GM19468 (cell line): ENCODE measurements around the gene ERAP2.
"Not testable (repeated sequence)": the region's sequence is repeated elsewhere in the genome, so short reads cannot be mapped to it uniquely, and the experiment has no call there.

Experiments
- ATAC-seq: cut with Tn5 transposase; IDR thresholded peaks from one replicate; pipeline ENCODE4 v1.9.1; 2021; ENCODE audit warnings: mild to moderate bottlenecking, moderate library complexity, moderate number of reproducible peaks; ENCODE audit not compliant: unreplicated experiment; ENCODE audit errors: extremely low read depth

The ERAP2 gene

DNA sequence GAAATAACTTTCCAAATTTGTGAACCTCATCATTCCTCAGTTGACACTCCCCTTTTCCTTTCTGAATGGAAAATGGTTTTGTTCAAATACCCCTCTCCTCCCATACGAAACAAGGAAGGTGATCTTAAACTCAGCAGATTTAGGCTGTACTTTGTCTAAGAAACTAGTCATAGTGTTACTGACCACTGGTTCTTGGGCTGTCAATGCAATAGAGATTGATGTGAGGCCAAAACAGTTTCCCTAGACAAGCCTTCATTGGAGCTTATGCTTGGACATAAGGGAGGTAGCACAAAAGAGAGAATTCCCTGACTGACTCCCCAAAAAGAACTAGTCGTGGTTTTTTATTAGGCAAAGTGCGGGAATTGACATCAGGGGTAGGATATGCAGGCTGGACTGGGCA is 54.3 kb downstream of the ERAP2 start:
- ATAC-seq = no peak

DNA sequence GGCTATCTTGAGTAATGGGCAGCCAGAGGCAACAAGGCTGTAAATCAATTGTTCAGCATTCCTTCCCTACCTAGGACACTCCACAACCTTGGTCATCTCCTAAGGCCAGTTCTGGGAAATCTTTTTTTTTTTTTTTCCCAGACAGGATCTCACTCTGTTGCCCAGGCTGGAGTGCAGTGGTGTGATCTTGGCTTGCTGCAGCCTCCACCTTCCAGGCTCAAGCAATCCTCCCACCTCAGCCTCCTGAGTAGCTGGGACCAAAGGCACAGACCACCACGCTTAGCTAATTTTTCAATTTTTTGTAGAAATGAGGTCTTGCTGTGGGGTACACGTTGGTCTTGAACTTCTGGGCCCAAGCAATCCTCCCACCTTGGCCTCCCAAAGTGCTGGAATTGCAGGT is 54.7 kb downstream of the ERAP2 start:
- ATAC-seq = not testable (repeated sequence)

DNA sequence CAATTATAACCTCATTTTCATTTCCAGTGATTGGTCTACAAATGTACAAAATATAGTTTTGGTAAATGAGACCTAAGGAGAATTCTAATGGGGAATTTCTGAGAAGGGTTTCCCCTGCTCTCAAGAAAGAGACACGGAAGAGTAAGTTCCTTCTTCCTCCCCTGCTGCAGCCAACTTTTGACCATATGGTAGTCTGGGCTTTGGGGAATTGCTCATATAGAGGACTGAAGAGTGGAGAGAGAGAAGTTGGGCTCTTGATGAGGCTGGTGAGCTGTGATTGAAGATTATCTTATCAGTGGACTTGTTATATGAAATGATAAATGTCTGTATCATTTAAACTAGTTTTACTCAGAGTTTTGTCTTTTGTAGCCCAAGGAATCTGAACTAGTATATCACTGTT is 55.3 kb downstream of the ERAP2 start:
- no peak for ATAC-seq

DNA sequence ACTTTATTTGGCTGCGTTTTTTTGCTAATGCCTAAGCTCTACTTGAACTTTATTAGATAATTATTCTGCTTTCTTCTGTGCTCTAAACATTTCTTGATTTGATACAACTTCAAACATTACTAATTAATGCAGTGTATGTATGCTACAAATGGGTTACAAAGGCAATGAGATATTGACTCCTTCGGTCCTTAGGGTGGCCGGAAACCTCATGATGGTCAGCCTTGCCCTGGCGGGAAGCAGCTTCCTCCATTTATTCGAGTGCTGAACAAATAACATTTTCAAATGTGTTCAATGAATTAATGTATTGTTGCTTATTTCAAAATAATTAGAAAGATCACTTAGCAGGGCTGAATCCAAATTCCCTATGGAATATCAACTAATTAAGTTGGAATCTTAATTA is 55.7 kb downstream of the ERAP2 start:
- ATAC-seq = no peak

DNA sequence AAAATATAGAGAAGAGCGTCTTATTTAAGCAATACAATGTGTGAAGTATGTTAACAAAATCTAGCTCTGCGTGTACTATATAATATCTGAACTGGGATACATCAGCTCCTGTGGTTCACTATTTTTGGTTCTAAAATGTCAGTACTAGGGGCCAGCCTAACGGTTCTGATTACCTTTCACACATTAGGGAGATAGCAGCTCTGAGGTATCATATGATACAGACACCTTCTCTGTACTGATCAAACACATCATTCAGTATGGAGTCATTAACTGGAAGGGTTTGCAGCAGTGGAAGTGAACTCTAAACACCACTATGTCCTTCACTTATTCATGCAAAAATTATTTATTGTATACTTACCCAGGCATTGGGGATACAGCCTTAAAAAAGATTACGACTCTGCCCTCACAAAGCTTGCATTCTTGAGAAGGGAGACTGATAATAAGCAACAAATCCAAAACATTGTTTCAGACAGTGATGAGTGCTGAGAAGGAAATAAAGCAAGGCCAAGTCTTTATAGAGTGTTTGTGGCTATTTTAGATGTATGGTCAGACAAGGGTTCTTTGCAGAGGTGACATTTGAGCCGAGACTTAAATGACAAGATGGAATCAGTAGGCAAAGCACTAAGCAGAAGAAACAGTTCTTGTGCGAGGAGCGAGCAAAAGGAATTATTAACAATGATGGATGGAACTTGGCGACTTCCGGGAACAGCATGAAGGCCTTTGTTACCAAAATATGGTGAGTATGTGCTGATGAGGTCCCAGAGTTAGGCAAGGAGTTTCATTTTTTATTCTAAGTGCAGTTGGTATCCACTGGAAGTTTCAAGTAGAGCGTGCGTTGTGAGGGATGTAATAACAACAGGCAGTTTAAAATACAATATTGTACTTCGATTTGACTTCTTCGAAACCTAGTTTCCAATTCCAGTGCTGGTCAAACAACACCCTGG is 57.7 kb downstream of the ERAP2 start:
- no peak for ATAC-seq

DNA sequence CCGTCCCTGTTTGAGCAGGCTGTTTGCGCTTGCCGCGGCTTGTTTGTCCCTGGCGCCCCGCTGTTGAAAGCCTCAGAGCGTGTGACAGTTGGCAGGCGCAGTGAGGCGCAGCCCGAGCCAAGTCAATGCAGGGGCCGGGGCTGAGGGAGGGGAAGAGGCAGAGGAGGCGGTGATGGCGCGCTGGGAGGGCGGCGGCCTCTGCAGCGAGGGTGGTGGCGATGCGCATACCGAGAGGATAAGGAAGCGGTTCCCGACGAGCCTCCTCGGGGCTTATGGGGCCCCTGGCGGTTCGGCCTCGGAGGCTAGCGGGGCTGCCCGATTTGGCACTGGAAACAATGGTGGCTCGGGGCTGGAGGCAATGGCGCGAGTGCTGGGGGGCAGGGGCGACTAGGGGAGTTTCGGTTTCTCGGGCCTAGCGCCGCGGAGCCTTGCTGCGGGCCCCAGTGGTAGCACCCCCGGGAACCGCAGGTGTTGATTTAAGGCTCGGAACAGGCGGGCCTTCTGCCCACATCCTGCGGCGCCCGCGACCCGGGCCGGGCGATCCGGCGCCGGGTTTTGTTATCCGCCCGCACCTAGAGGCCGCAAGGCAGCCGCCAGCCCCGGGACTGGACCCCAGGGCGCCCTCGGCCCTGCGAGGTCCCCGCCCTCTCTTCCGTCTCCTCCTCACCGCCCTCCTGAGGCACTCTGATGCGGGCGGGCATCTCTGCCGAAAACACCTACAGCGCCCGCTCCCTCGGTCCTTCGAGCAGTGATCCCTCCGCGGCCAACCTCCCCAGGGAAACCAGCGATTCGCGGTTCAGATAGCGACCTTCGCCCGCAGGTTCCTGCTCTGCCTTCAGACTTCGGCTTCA is 58.6 kb downstream of the ERAP2 start:
- ATAC-seq = peak; percentile 45

DNA sequence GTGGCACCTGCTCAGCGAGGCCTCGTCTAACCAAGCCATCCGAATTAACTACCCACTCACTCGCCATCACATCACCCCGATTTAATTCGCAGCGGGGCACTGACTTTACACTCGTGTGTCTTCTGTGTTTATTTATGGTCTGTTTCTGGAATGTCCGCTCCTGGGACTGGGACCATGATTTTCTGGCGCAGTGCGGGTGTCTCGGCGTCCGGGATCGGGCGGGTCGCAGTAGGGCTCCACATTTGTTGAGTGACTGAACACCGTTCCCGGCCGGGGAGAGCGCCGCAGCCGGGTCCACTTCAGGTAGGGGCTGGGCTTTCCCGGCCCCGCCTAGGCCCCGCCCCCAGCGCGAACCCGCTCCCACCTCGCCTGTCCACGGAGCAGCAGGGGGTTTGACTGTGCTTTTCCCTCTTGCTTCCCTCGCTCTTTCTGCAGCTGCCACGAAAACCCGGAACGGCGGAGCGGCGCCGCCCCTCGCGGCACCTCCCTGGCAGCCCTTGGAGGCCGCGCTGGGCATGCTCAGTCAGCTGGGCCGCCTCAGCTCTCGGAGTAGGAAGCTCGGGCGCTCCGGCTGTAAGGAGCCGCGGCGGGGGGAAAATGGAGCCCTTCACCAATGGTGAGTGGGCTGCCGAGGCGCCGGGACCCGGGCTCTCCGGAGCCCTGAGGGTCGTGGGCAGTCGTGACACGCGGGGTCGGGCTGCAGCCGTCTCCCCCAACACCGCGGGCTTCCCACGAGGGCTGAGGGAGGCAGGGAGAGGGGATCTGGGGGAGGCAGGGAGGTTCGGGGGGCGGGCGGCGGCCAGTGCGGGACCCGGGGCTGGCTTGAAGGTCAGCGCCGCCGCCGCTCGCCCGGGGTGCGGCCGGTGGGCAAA is 59.5 kb downstream of the ERAP2 start, which contains the start of gene LNPEP:
LNPEP (plus strand) TSS at position 522 of the 872 bp plus-strand sequence; CDS start at position 598, 76 bp downstream.
- peak; percentile 42 for ATAC-seq

DNA sequence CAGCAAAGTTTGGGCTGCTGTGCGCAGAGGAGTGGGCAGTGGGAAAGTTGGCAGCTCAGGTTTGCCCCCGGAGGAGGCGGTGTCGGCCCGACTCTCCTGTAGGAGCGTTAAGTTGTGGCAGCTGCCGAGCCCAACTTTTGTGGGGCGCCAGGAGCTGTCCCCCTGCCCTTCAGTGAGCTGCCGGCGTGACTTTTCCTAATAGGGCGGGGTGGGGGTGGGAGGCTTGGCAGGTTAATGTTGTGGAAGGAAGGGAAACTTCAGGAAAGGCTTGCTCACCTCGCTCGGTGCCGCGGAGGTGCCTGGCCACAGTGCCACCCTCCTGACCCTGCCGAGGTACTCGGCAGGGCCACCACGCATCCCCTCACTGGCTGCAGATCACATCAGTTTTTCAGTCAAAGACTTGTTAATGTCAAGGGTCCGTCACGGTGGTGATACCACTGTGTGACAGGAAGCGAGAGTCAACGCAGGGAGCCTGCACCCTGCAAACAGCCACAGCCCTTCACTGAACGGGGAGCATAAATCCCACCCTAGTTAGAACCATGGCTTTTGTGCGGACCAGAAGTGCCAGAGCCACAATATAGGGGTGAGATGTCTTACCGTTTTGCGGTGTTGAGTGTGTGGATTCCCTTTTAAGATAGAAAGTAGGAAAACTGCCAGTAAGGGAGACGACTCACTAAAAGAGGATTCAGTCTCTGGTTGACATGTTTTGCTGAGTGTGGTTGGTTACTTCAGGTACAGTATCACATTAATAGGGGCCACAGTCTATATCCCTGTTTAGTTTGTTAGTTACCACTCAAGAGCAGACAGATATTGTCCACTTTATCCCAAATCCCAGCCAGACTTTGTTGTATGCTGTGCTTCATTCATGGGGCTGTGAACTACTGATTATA is 60.4 kb downstream of the ERAP2 start:
- ATAC-seq = peak; percentile 15

DNA sequence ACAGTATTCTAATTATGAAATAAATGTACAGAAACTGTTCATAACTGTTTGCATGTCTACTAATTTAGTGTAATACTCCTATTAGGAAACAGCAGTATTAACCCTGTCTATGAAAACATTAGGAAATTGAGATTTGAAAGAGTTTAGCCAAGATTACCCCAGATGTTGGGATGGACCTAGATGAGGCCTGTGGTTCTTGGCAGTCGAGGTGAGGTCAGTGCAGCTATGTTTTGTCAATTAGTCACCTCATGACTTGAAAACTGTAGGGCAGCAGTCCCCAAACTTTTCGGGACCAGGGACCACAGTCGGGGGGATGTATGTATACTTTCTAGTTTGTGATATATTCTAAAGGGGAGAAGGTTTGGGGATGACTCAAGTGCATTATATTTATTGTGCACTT is 64.3 kb downstream of the ERAP2 start:
- ATAC-seq = no peak

DNA sequence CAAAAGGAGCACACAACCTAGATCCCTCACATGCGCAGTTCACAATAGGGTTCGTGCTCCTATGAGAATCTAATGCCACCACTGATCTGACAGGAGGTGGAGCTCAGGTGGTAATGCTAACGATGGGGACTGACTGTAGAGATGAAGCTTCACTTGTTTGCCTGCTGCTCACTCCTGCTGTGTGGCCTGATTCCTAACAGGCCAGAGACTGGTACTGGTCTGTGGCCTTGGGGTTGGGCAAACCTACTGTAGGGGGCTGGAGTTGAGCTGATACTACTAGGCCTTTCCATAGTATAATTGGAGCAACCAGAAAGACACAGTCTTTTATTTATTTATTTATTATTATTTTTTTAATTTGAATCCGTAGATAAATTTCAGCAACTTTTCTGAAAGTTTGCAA is 64.8 kb downstream of the ERAP2 start:
- no peak for ATAC-seq

DNA sequence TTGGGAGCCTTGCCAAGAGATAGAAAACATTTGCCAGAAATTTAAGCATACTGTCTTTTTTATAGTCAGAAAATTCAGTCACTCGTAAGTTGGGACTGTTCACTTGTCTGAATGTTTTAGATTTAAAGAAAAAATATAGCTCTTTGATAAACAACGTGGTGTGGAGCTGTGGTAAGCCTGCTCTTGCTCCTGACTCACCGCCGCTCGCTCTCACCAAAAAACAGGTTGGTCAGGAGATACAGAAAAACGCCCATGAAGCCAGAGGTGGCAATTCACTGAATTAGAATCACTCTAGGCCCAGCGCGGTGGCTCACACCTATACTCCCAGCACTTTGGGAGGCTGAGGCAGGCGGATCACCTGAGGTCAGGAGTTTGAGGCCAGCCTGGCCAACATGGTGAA is 65.8 kb downstream of the ERAP2 start:
- no peak for ATAC-seq

DNA sequence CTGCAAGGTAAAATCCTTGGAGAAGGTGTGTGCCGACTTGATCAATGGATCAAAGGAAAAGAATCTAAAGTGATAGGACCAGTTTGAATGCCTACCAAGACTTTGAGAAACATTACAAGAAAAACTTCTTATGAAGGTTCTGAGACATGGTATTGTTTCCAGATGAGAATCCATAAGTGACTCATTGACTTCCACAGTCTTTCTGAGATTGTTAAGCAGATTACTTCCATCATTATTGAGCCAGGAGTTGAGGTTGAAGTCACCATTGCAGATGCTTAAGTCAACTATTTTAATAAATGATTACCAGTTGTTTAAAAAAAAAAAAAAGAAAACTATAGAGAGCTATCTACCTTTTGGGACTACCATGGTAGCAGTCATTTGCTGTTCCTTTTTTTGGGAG is 66.6 kb downstream of the ERAP2 start:
- ATAC-seq = no peak

DNA sequence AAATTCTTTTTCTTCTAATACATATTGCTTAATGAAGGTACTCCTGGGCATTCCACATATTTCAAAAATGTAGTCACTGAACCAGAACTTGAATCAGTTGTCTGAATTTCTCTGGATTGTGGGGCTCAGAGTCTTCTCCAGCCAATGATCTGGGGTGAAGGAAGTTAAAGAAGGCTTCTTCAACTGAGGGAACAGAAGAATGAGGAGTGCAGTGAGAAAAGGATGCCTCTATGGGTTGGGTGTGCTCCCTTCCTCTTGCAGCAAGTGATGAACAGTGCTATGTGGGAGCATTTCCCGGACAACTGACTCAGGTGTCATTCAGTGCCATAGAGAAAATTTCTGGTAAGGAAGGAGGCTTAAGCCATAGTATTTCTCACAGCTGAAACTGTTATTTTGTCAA is 67.5 kb downstream of the ERAP2 start:
- ATAC-seq = no peak

DNA sequence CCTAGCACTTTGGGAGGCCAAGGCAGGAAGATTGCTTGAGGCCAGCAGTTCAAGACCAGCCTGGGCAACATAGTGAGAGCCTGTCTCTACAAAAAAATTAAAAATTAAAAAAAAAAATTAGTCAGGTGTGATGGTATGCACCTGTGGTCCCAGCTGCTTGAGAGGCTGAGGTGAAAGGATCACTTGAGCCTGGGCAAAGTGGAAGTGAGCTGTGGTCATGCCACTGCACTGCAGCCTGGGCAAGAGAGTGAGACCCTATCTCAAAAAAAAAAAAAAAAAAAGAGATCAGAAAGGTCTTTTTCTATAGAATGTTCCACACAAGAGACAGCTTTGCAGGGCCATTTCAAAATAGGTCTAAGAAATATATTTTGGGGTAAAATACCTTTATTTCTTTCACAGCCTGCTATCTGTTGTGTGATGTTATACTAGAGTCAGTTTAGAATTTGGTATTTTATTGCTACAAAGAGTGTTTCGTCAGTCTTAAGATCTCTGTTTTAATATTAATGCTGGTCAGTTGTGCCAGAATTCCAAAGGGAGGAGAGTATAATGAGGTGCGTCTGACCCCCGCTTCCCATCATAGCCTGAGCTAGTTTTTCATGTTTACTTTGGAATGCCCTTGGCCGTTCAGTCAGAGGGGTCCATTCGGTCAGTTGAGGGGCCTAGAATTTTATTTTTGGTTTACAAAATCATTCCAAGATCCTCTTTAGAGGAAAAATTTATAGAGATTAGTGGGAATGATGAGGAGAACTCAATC is 69.0 kb downstream of the ERAP2 start:
- no peak for ATAC-seq

DNA sequence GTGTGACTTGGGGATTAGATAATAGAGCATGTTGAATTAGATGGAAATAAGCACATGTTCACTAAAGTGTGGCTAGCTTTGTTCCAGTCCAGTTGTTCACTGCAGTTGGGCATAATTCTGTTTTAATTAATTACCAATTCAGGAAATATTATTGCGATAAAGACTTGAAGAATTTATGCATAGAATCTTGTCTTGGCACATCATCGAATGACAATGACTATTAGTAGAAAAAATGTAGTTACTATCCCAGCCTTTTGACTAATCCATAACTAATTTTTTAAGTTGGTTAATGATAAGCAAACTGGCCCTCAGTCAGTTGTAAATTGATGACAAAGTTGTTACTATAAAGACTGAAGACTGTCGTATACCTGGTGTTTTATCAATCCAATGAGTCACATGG is 70.1 kb downstream of the ERAP2 start:
- ATAC-seq = no peak

DNA sequence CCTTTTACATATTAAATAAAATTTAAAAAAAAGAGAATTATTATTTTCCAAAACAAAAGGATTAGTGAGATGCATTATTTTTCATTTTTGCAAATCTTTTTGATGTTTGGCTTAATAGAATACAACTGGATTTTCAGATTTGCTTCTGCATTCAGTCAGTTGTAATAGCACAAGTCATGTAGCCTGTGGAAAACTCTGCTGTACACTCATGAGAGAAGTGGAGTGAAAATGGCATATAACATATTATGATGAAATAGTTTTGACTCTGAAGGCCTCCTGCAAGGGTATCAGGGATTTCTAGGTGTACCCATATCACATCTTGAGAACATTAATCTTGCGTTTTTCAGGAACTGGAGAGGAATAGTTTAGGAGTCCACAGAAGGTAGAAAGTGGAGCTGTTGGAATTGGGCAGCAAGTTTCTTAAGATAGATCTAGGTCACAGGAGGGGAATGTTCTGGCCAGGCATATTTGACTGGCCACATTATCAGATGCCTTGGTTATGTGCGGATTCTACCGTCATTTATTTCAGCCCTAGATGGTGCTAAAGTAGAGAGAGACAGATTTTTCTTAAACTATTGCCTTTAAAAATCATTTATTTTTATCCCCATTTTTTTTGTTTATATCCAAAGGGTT is 75.9 kb downstream of the ERAP2 start:
- no peak for ATAC-seq

DNA sequence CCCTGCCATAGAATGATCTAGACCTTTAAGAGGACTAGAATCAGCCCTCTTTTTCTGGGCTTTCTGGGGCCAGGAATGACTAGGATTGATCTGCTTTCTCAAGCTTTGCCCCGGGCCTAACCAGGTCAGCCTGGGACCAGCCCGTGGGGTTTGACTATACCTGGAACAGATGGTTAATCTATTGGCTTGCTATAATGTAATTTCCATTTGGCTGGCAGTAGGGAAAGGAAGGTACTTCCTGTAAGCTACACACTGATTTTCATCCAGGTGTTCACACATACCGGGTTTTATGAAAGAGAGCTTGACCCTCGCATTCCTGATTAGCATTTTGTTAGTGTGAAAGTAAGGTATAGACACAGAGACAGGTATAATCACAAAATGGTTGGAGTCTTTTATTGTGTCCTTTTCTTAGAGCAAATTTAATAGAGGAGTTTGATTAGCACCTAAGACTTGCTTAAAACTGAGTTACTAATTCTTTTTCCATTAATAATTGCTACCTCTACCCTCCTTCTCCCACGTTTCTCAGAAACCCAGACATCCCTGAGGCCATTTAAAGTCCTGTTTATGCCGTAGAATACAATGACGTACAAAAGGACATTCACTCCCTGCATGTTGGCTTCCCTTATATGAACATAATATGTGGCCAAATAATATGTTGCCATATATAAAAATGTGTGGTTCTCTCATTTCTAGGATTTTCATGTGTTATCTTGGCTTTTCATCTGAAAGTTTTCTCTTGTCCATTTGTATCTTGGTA is 76.9 kb downstream of the ERAP2 start:
- ATAC-seq = no peak
